ENCODE results near the gene RALY. TPM values are rescaled to one million over a fixed set of nuclear protein-coding genes. Genes with fewer than 3 reads are reported as not detected.

Gene RALY
- total and polyA plus RNA-seq, 9 donors: 51.7 to 131 (median 105) TPM

DNA sequence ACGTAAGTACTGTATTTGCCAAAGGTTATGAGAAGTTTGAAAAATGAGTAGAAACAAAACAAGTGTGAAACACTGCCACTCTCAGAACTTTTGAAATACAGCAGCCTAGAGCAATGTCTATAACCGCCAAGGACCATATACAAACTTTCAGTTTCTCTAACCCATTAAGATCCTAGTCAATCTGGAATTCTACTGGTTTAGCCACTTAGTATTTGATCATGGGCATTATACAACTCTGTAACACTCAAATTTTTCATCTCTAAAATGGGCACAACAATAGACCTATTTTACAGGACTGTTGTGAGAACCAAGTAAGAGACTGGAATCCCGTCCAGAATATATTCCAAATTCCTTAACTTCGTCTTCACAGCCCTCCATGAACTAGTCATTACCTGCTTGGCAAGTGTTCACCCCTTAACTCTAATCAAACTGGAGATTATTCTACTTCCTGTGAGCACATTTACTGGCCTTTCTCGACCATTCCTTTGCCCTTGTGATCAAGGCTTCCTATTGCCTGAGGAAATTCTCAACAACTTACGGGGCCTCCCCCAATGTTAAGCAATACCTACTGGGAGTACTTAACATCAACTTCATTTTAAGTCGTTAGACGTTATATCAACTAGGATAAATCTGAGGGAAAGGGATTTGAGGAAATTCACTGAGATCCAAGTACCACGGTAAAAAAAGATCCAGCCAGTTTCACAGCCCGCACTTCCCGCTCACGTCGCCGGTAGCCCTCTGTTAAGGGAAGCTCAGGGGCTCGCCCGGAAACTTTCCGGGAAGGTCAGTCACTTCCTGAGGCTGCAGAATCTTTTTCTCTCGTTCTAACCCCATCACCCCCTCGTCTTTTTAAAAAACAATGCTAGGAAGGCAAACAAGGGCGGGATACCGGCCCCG is 117.3 kb downstream of the RALY start:
- 4% methylated on average over 22 of the region's 22 CpGs for WGBS, 3 donors
- H3K27ac ChIP-seq: peak overlapping the region; percentile 84 to 91
- TF ChIP-seq CTCF (IDR thresholded peaks at IDR 0.05): no peak
- no peak for TF ChIP-seq EP300 (IDR thresholded peaks at IDR 0.05)
- no peak for TF ChIP-seq POLR2A (IDR thresholded peaks at IDR 0.05)
- peaks cover 11% of the 10 kb centered on the region for H3K4me1 ChIP-seq (ENCODE audit: insufficient read depth)
- no peaks in the 10 kb centered on the region for H3K27me3 ChIP-seq
- DNase-seq: peak in 1 of 5 donors; percentile 30
- H3K36me3 ChIP-seq: no peaks in the 10 kb centered on the region
- no peaks in the 10 kb centered on the region for H3K9me3 ChIP-seq
- H3K4me3 ChIP-seq: peak overlapping the region; percentile 79
- intact Hi-C loops (cut with DNase I): no loop called here

GRCh38 chr20:34111702-34112599 is 118.2 kb downstream of the RALY start, which contains the start of gene EIF2S2:
Gene EIF2S2, minus strand, starts transcription at chr20:34112243. Its CDS starts 133 bp downstream, at chr20:34112110.
- TF ChIP-seq EP300 (IDR thresholded peaks at IDR 0.05): no peak
- TF ChIP-seq POLR2A (IDR thresholded peaks at IDR 0.05): peak; percentile 99
- peak; percentile 7 to 38 (median 16) for TF ChIP-seq CTCF (IDR thresholded peaks at IDR 0.05)
- peak; percentile 96 to 98 (median 96) for DNase-seq
- 0% methylated on average over 51 to 81 of the region's 81 CpGs for whole genome bisulfite sequencing, 3 donors
- intact Hi-C loops (cut with DNase I): no loop called here
- Histone ChIP-seq H3K4me3 (peak within 1 kb of the TSS; percentile 79), H3K27me3 (no peaks in the 10 kb centered on the region), H3K4me1 (ENCODE audit: insufficient read depth) (peaks cover 11% of the 10 kb centered on the region), H3K9me3 (no peaks in the 10 kb centered on the region), H3K27ac (peak within 1 kb of the TSS; percentile 84 to 91), H3K36me3 (no peaks in the 10 kb centered on the region)

- WGBS, 3 donors: 0 to 1% (median 1%) methylated on average over 18 of the region's 18 CpGs
- intact Hi-C loops (cut with DNase I): no loop called here
- H3K27me3 ChIP-seq: no peaks in the 10 kb centered on the region
- peak overlapping the region; percentile 79 for H3K4me3 ChIP-seq
- peak overlapping the region; percentile 9 to 71 for H3K27ac ChIP-seq
- TF ChIP-seq POLR2A (IDR thresholded peaks at IDR 0.05) (no peak), EP300 (IDR thresholded peaks at IDR 0.05) (no peak), CTCF (IDR thresholded peaks at IDR 0.05) (no peak)
- DNase-seq: peak; percentile 13 to 51 (median 35)
- H3K9me3 ChIP-seq: no peaks in the 10 kb centered on the region
- peaks cover 11% of the 10 kb centered on the region for H3K4me1 ChIP-seq (ENCODE audit: insufficient read depth)
- no peaks in the 10 kb centered on the region for H3K36me3 ChIP-seq
Observed at GRCh38 chr20:34112600-34113101, 118.9 kb downstream of the RALY start.

GRCh38 chr20:34114809-34115208 is 121.1 kb downstream of the RALY start:
- intact Hi-C loops (cut with DNase I): no loop called here
- no peaks in the 10 kb centered on the region for H3K27me3 ChIP-seq
- no peak overlapping the region for H3K4me3 ChIP-seq
- no peaks in the 10 kb centered on the region for H3K9me3 ChIP-seq
- peaks cover 7% of the 10 kb centered on the region for H3K4me1 ChIP-seq (ENCODE audit: insufficient read depth)
- DNase-seq: no peak
- 78 to 85% (median 82%) methylated on average over 4 of the region's 4 CpGs for WGBS, 3 donors
- TF ChIP-seq POLR2A (IDR thresholded peaks at IDR 0.05): no peak
- TF ChIP-seq EP300 (IDR thresholded peaks at IDR 0.05): no peak
- no peak for TF ChIP-seq CTCF (IDR thresholded peaks at IDR 0.05)
- no peaks in the 10 kb centered on the region for H3K36me3 ChIP-seq
- no peak overlapping the region for H3K27ac ChIP-seq

Data from ovary (tissue), 9 donors.